H1 (cell line): Measurements from ENCODE around the gene RUNX1. TPM values are rescaled to one million over a fixed set of nuclear protein-coding genes. Genes with fewer than 3 reads are reported as not detected.

Experiments
- CTCF ChIA-PET: fragments of 300-600 bp; sonication (Branson Sonifier 250); formaldehyde crosslinking; loops from one replicate; lab custom pipeline; 2021; ENCODE audit not compliant: partially characterized antibody; lab: Charles Lee
- POLR2A ChIA-PET: fragments of 300-600 bp; sonication (Branson Sonifier 250); formaldehyde crosslinking; loops from one replicate; lab custom pipeline; 2021; ENCODE audit warnings: inconsistent platforms; ENCODE audit not compliant: partially characterized antibody; lab: Charles Lee
- DNase-seq, 2 experiments: peaks; one replicate each; pipeline versions ENCODE4 v3.0.0 to v3.0.0-alpha.2; 2010 to 2022; ENCODE audit warnings: low spot score in 2 of 2, low read depth in 1 of 2, mixed read lengths in 1 of 2
- FAIRE-seq: peaks from 2 replicates; lab custom pipeline; 2011; peaks lifted over from hg19 to GRCh38; lab: Jason Lieb, UNC
- H2AFZ ChIP-seq: 2 replicates; pipeline ENCODE4 v1.8.1; 2012; ENCODE audit warnings: low read length, inconsistent platforms
- H2AK5ac ChIP-seq: 2 replicates; pipeline ENCODE4 v1.6.1; 2013; ENCODE audit warnings: low read depth, low read length
- H2BK120ac ChIP-seq: replicated peaks from 2 replicates; pipeline ENCODE3; 2013; ENCODE audit warnings: low read depth, low read length, inconsistent platforms
- H2BK12ac ChIP-seq: 2 replicates; pipeline ENCODE4 v1.6.1; 2013; ENCODE audit warnings: low read depth, low read length
- H2BK15ac ChIP-seq: 2 replicates; pipeline ENCODE4 v1.6.1; 2013; ENCODE audit warnings: low read length
- H2BK20ac ChIP-seq: 2 replicates; pipeline ENCODE4 v1.6.1; 2013; ENCODE audit warnings: low read length
- H2BK5ac ChIP-seq: 2 replicates; pipeline ENCODE4 v1.6.1; 2013; ENCODE audit warnings: low read depth, low read length
- H3K14ac ChIP-seq: 2 replicates; pipeline ENCODE4 v1.6.1; 2013; ENCODE audit warnings: inconsistent platforms; ENCODE audit not compliant: insufficient read length
- H3K18ac ChIP-seq: 2 replicates; pipeline ENCODE4 v1.6.1; 2013; ENCODE audit warnings: low read length; ENCODE audit errors: extremely low read depth
- H3K23ac ChIP-seq: 2 replicates; pipeline ENCODE4 v1.6.1; 2013; ENCODE audit warnings: inconsistent platforms; ENCODE audit not compliant: insufficient read length
- H3K23me2 ChIP-seq: 2 replicates; pipeline ENCODE4 v1.6.1; 2013; ENCODE audit warnings: low read depth, low read length
- H3K27ac ChIP-seq: 2 replicates; pipeline ENCODE4 v1.6.1; 2011; ENCODE audit warnings: low read depth, low read length, inconsistent platforms
- H3K27me3 ChIP-seq, 4 experiments: replicated peaks in 1 of 4; 1 replicate in 1 of 4; 2 replicates in 3 of 4; pipeline versions ENCODE4 v1.6.1 to v1.8.1; 2011 to 2013; ENCODE audit warnings: low read length in 3 of 4, mild to moderate bottlenecking in 3 of 4, inconsistent platforms in 2 of 4, mixed read lengths in 2 of 4, moderate library complexity in 1 of 4; ENCODE audit not compliant: control insufficient read depth in 3 of 4, insufficient read depth in 3 of 4; ENCODE audit errors: extremely low read depth in 1 of 4
- H3K36me3 ChIP-seq, 4 experiments: 2 replicates each; pipeline versions ENCODE4 v1.6.1 to v1.8.1; 2011 to 2013; ENCODE audit warnings: mild to moderate bottlenecking in 4 of 4, low read length in 3 of 4, moderate library complexity in 2 of 4, control low read depth in 1 of 4, inconsistent platforms in 1 of 4; ENCODE audit not compliant: insufficient read depth in 4 of 4, control insufficient read depth in 2 of 4
- H3K4ac ChIP-seq: replicated peaks from 2 replicates; pipeline ENCODE3; 2013; ENCODE audit warnings: low read length, low read depth, mixed read lengths, inconsistent platforms; ENCODE audit not compliant: insufficient read length
- H3K4me1 ChIP-seq, 4 experiments: replicated peaks in 1 of 4; 1 replicate in 1 of 4; 2 replicates in 3 of 4; pipeline versions ENCODE4 v1.6.1 to v1.8.1; 2011 to 2013; ENCODE audit warnings: low read length in 3 of 4, inconsistent platforms in 2 of 4, mixed read lengths in 1 of 4; ENCODE audit not compliant: insufficient read depth in 4 of 4, control insufficient read depth in 3 of 4
- H3K4me2 ChIP-seq, 2 experiments: 2 replicates each; pipeline versions ENCODE4 v1.6.1 to v1.8.1; 2011 to 2013; ENCODE audit warnings: low read depth in 2 of 2, low read length in 2 of 2, control low read depth in 1 of 2, inconsistent platforms in 1 of 2, mild to moderate bottlenecking in 1 of 2; ENCODE audit not compliant: insufficient read depth in 1 of 2
- H3K4me3 ChIP-seq, 4 experiments: fragments of 200-600, 300-600 bp in 1 of 4; sonication (generic), shearing (Covaris generic), sonication (Bioruptor Twin) in 1 of 4; 2 replicates each; pipeline versions ENCODE4 v1.5.1 to v1.8.1; 2011 to 2016; ENCODE audit warnings: low read length in 4 of 4, low read depth in 3 of 4, control low read depth in 2 of 4, inconsistent platforms in 2 of 4, mild to moderate bottlenecking in 2 of 4, mixed read lengths in 1 of 4, moderate library complexity in 1 of 4; ENCODE audit not compliant: insufficient read depth in 2 of 4; ENCODE audit errors: extremely low read depth in 1 of 4
- H3K56ac ChIP-seq: replicated peaks from 2 replicates; pipeline ENCODE3; 2013; ENCODE audit warnings: low read depth, mild to moderate bottlenecking, mixed read lengths, low read length, inconsistent platforms; ENCODE audit not compliant: insufficient read length
- H3K79me1 ChIP-seq: 2 replicates; pipeline ENCODE4 v1.6.1; 2013; ENCODE audit warnings: low read depth, low read length, control low read depth
- H3K79me2 ChIP-seq, 2 experiments: 2 replicates each; pipeline versions ENCODE4 v1.6.1 to v1.8.1; 2012 to 2013; ENCODE audit warnings: low read length in 2 of 2, mild to moderate bottlenecking in 2 of 2, inconsistent platforms in 1 of 2; ENCODE audit not compliant: insufficient read depth in 2 of 2, control insufficient read depth in 1 of 2
- H3K9ac ChIP-seq, 4 experiments: replicated peaks in 1 of 4; 1 replicate in 1 of 4; 2 replicates in 3 of 4; pipeline versions ENCODE4 v1.6.1 to v1.8.1; 2011 to 2013; ENCODE audit warnings: low read depth in 3 of 4, low read length in 3 of 4, control low read depth in 2 of 4, mild to moderate bottlenecking in 2 of 4, moderate library complexity in 2 of 4, inconsistent platforms in 1 of 4; ENCODE audit errors: extremely low read depth in 1 of 4
- H3K9me3 ChIP-seq, 2 experiments: 2 replicates each; pipeline versions ENCODE4 v1.6.1 to v1.8.1; 2012 to 2013; ENCODE audit warnings: mild to moderate bottlenecking in 2 of 2, moderate library complexity in 2 of 2, control low read depth in 1 of 2, inconsistent platforms in 1 of 2, low read depth in 1 of 2, low read length in 1 of 2, mixed read lengths in 1 of 2; ENCODE audit not compliant: insufficient read depth in 2 of 2
- H4K20me1 ChIP-seq, 2 experiments: replicated peaks in 1 of 2; 2 replicates each; pipeline versions ENCODE3 to v1.8.1; 2011 to 2013; ENCODE audit warnings: inconsistent platforms in 2 of 2, low read length in 2 of 2, mild to moderate bottlenecking in 1 of 2; ENCODE audit not compliant: insufficient read depth in 2 of 2, control insufficient read depth in 1 of 2
- H4K5ac ChIP-seq: 2 replicates; pipeline ENCODE4 v1.6.1; 2013; ENCODE audit warnings: low read length, low read depth, mixed read lengths, inconsistent platforms; ENCODE audit not compliant: insufficient read length
- H4K8ac ChIP-seq: 2 replicates; pipeline ENCODE4 v1.8.0; 2013; ENCODE audit warnings: mild to moderate bottlenecking, moderate library complexity, low read length, inconsistent platforms; ENCODE audit not compliant: insufficient read depth; ENCODE audit errors: extremely low read depth
- H4K91ac ChIP-seq: replicated peaks from 2 replicates; pipeline ENCODE3; 2013; ENCODE audit warnings: low read length, mixed read lengths, inconsistent platforms; ENCODE audit not compliant: insufficient read length
- PHF8 ChIP-seq: fragments of 200-600 bp; sonication (generic); conservative IDR thresholded peaks from 2 replicates; pipeline ENCODE4 v1.7.1; 2012; ENCODE audit warnings: low read depth, mild to moderate bottlenecking, inconsistent platforms, low read length, moderate library complexity
- WGBS, 2 experiments: shearing (Covaris generic) in 1 of 2; methylation state at CpG; one replicate each; pipeline versions ENCODE4 v1.1.6 to v1.1.7; 2013 to 2015; ENCODE audit warnings: low lambda C conversion rate in 2 of 2, mixed read lengths in 2 of 2, inconsistent platforms in 1 of 2, low coverage in 1 of 2, missing lambda C conversion rate in 1 of 2; ENCODE audit not compliant: insufficient replicate concordance in 2 of 2, insufficient coverage in 1 of 2, insufficient read length in 1 of 2; ENCODE audit errors: extremely low coverage in 1 of 2, missing lambda C conversion rate in 1 of 2; 5-methylcytosine and 5-hydroxymethylcytosine counted together
- polyA plus RNA-seq, 7 experiments: library from polyadenylated mRNA; depleted of rRNA in 3 of 7; stranded (reverse) in 5 of 7; unstranded in 2 of 7; fragments of >200 nt in 5 of 7; fragments of 200-250 nt in 2 of 7; gene quantifications; 1 replicate in 5 of 7; 2 replicates in 1 of 7; 4 replicates in 1 of 7; pipeline versions ENCODE4 v1.2.1 to v1.2.3, GENCODE V29; 2011 to 2013; ENCODE audit warnings: missing spikeins in 2 of 7, mixed read lengths in 2 of 7
- total RNA-seq: library from RNA; stranded (reverse); fragmentation: NEBNext Ultra II Directional; extraction: Animal tissue kit (Norgen Biotek cat#: 25700); gene quantifications from 2 replicates; pipeline ENCODE4 v1.2.1, GENCODE V29; 2021

The RUNX1 gene
- total and polyA plus RNA-seq, 2 of the 8 experiments (the other 6 are each of a cell fraction or from before 2014, with no cell fraction given) = 0.20 to 0.60 TPM

DNA sequence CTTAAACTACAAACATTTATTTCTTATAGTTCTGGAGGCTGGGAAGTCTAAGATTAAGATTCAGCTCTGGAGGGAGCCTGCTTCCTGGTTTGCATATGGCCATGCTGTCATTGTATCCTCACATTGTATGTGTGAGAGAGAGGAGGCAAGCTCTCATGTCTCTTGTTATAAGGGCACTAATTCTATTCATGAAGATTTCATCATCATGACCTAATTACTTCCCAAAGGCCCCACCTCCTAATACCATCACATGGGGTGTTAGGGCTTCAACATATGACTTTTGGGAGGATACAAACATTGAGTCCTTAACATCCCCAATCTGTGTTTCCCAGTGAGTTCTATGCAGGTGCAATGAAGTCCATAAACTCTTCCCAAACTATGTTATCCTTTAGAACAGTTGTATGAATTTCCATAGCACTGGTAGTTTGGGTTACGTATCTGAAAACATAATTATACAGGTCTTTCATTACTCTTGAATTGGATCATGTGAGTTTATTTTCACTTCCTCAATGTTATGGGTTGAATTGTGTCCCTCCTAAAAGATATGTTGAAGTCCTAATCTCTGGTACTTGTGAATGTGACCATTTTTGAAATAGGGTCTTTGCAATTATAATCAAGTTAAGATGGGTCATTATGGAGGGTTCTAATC is 124.2 kb downstream of the RUNX1 start:
- H3K4me3 ChIP-seq = no peak overlapping the region
- H4K5ac ChIP-seq = no peak overlapping the region
- no peak overlapping the region for H2BK120ac ChIP-seq
- no peak for TF ChIP-seq PHF8
- ChIA-PET POLR2A (no interaction called here), CTCF (no interaction called here)
- H3K56ac ChIP-seq = no peak overlapping the region
- H4K8ac ChIP-seq = no peak overlapping the region
- no peaks in the 10 kb centered on the region for H4K20me1 ChIP-seq
- H2BK15ac ChIP-seq = no peak overlapping the region
- H2AK5ac ChIP-seq = no peak overlapping the region
- H2BK12ac ChIP-seq = no peak overlapping the region
- no peak overlapping the region for H4K91ac ChIP-seq
- H3K79me2 ChIP-seq = no peaks in the 10 kb centered on the region
- 85% methylated on average over 1 of the region's 1 CpG; no CpG with 5 or more reads in 1 of the 2 experiments for WGBS, 2 experiments
- no peak overlapping the region for H3K27ac ChIP-seq
- no peak overlapping the region for H2BK5ac ChIP-seq
- H3K4me1 ChIP-seq = no peaks in the 10 kb centered on the region
- no peak overlapping the region for H3K18ac ChIP-seq
- no peaks in the 10 kb centered on the region for H3K36me3 ChIP-seq
- no peak for FAIRE-seq
- no peaks in the 10 kb centered on the region for H3K23me2 ChIP-seq
- no peak overlapping the region for H3K4ac ChIP-seq
- no peak overlapping the region for H2AFZ ChIP-seq
- no peaks in the 10 kb centered on the region for H3K9me3 ChIP-seq
- H3K27me3 ChIP-seq = no peaks in the 10 kb centered on the region
- H3K4me2 ChIP-seq = no peak overlapping the region
- no peak overlapping the region for H3K23ac ChIP-seq
- no peak overlapping the region for H3K9ac ChIP-seq
- H2BK20ac ChIP-seq = no peak overlapping the region
- H3K14ac ChIP-seq = no peak overlapping the region
- no peak for DNase-seq
- H3K79me1 ChIP-seq = no peaks in the 10 kb centered on the region
